ENCODE results near the gene TLX2. TPM values are rescaled to one million over a fixed set of nuclear protein-coding genes. Genes with fewer than 3 reads are reported as not detected.

TLX2 gene
- total and polyA plus RNA-seq, 2 of the 13 experiments (the other 11 are each of a cell fraction or from before 2014, with no cell fraction given) = 0.05 to 0.20 TPM

DNA sequence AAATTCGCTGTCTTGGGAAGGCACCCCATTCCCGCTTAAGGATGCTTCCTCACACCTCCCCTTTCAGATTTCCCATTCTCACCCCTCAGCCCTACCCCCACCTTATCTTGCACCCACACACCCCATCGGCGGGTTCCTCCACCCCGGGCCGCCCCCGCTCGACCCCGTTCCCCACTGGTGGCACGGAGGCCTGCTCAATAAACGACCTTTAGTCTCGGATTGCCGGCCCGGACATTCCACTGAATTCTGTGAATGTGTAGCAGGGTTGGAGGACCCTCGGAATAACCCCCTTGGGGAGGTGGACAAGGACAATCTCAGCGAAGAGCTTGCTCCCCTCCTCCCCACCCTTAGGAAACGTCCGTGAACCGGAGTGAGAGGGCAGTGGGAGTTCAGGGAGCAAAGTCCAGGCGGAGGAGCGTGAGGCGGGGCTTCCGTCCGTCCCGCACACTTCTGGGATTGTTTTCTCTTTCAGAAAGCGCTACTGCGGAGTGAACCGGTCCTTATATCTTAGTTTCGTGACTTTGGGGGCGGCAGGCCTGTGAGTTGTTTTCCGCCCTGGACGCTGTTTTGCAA is 12.0 kb upstream of the TLX2 start (continued):
- TF ChIP-seq THAP7 (CRISPR knock-in tag; IDR thresholded peaks at IDR 0.05) = no peak
- peak; percentile 72; the same call in 1 of the 2 replicates for TF ChIP-seq ZNF557 (CRISPR knock-in tag; IDR thresholded peaks at IDR 0.05)
- TF ChIP-seq JUN (CRISPR knock-in tag; IDR thresholded peaks at IDR 0.05) = 0 out of 2 replicates have a peak, but pooled peaks have one; percentile 14
- TF ChIP-seq MED13 (CRISPR knock-in tag; IDR thresholded peaks at IDR 0.05) = peak; percentile 93; the same call in 1 of the 2 replicates
- TF ChIP-seq PHF21A (CRISPR knock-in tag; IDR thresholded peaks at IDR 0.05) = peak; percentile 80
- peak; percentile 52; the same call in 1 of the 2 replicates for TF ChIP-seq ZNF609 (CRISPR knock-in tag; IDR thresholded peaks at IDR 0.05; ENCODE audit: borderline replicate concordance)
- TF ChIP-seq KAT8 (CRISPR knock-in tag; IDR thresholded peaks at IDR 0.05) = peak; percentile 77; the same call in 1 of the 2 replicates
- TF ChIP-seq, protein P1, sequence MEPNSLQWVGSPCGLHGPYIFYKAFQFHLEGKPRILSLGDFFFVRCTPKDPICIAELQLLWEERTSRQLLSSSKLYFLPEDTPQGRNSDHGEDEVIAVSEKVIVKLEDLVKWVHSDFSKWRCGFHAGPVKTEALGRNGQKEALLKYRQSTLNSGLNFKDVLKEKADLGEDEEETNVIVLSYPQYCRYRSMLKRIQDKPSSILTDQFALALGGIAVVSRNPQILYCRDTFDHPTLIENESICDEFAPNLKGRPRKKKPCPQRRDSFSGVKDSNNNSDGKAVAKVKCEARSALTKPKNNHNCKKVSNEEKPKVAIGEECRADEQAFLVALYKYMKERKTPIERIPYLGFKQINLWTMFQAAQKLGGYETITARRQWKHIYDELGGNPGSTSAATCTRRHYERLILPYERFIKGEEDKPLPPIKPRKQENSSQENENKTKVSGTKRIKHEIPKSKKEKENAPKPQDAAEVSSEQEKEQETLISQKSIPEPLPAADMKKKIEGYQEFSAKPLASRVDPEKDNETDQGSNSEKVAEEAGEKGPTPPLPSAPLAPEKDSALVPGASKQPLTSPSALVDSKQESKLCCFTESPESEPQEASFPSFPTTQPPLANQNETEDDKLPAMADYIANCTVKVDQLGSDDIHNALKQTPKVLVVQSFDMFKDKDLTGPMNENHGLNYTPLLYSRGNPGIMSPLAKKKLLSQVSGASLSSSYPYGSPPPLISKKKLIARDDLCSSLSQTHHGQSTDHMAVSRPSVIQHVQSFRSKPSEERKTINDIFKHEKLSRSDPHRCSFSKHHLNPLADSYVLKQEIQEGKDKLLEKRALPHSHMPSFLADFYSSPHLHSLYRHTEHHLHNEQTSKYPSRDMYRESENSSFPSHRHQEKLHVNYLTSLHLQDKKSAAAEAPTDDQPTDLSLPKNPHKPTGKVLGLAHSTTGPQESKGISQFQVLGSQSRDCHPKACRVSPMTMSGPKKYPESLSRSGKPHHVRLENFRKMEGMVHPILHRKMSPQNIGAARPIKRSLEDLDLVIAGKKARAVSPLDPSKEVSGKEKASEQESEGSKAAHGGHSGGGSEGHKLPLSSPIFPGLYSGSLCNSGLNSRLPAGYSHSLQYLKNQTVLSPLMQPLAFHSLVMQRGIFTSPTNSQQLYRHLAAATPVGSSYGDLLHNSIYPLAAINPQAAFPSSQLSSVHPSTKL (CRISPR knock-in tag; IDR thresholded peaks at IDR 0.05) = peak; percentile 78
- peak; percentile 82; the same call in 1 of the 2 replicates for TF ChIP-seq MAZ (IDR thresholded peaks at IDR 0.05; ENCODE audit: borderline replicate concordance, low read depth, low read length)
- peak; percentile 48; the same call in 1 of the 2 replicates for TF ChIP-seq MAZ (CRISPR knock-in tag; IDR thresholded peaks at IDR 0.05; ENCODE audit: low read depth)
- TF ChIP-seq MIXL1 (CRISPR knock-in tag; IDR thresholded peaks at IDR 0.05) = peak; percentile 63
- TF ChIP-seq KLF13 (CRISPR knock-in tag; IDR thresholded peaks at IDR 0.05) = no peak
- peak; percentile 77 for TF ChIP-seq GATAD1 (CRISPR knock-in tag; IDR thresholded peaks at IDR 0.05)
- TF ChIP-seq RBAK (CRISPR knock-in tag; IDR thresholded peaks at IDR 0.05) = no peak
- no peak for TF ChIP-seq HIC2 (CRISPR knock-in tag; IDR thresholded peaks at IDR 0.05; ENCODE audit: low read depth)
- no peak for TF ChIP-seq RORA (CRISPR knock-in tag; IDR thresholded peaks at IDR 0.05)
- TF ChIP-seq RFXANK (CRISPR knock-in tag; IDR thresholded peaks at IDR 0.05) = peak; percentile 20; the same call in 1 of the 2 replicates
- TF ChIP-seq ADNP (CRISPR knock-in tag; IDR thresholded peaks at IDR 0.05) = no peak
- TF ChIP-seq, protein P2, sequence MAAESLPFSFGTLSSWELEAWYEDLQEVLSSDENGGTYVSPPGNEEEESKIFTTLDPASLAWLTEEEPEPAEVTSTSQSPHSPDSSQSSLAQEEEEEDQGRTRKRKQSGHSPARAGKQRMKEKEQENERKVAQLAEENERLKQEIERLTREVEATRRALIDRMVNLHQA (CRISPR knock-in tag; IDR thresholded peaks at IDR 0.05) = no peak

All from HepG2 (cell line).